Measurements from ENCODE around the gene MNAT1.

MNAT1 gene

DNA sequence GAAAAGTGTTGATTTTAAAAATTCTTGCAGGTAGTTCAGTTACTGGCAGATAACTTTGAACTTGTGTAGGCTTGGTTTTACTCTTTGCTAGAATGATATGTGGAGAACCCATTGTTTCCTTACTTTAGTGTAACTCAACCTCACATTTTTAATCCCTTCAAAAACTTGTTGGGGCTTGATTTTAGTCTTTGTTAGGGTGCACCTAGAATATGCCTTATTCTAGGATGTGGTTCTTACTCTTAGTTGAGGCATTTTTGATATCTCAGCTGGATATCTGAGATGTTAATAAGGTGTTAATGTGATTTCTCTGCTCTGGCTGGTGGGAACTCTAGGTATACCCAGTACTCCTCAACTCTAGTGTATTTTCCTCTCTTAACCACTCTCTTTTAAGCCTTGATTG, 10.0 kb downstream of the MNAT1 start:
- Histone ChIP-seq H3K9ac (ENCODE audit: low read length) (no peak overlapping the region), H2BK120ac (ENCODE audit: insufficient read depth, low read length, poor library complexity) (no peak overlapping the region), H4K12ac (ENCODE audit: low read depth, low read length) (no peak overlapping the region), H3K79me2 (ENCODE audit: control insufficient read depth, insufficient read depth, low read length, poor library complexity) (peaks cover 2% of the 10 kb centered on the region), H3K23ac (ENCODE audit: low read length) (no peak overlapping the region), H2AK5ac (ENCODE audit: low read length) (no peak overlapping the region), H3K27me3 (ENCODE audit: insufficient read depth, low read length) (no peaks in the 10 kb centered on the region), H3K14ac (ENCODE audit: low read length) (no peak overlapping the region), H3K9me3 (ENCODE audit: insufficient read depth, low read depth, low read length) (no peaks in the 10 kb centered on the region), H2BK5ac (ENCODE audit: low read depth, low read length, poor library complexity) (no peak overlapping the region), H2AFZ (ENCODE audit: insufficient read depth, low read length, poor library complexity) (no peak overlapping the region), H3K4me3 (ENCODE audit: low read depth, low read length) (no peak overlapping the region), H3K79me1 (ENCODE audit: low read length) (no peaks in the 10 kb centered on the region), H4K91ac (ENCODE audit: low read depth, low read length) (no peak overlapping the region), H3K4me1 (ENCODE audit: control insufficient read depth in 1 of 2, insufficient read depth in 2 of 2, low read length in 2 of 2) (no peaks in the 10 kb centered on the region), H3K36me3 (ENCODE audit: control insufficient read depth in 1 of 2, insufficient read depth in 2 of 2, low read length in 2 of 2) (no peaks in the 10 kb centered on the region), H3K27ac (ENCODE audit: low read depth, low read length) (no peak overlapping the region), H3K4ac (ENCODE audit: low read depth, low read length) (no peak overlapping the region), H3K4me2 (ENCODE audit: low read length) (no peak overlapping the region), H4K8ac (ENCODE audit: low read depth, low read length) (no peak overlapping the region), H2BK12ac (ENCODE audit: low read length) (no peak overlapping the region), H3K18ac (ENCODE audit: low read length) (no peak overlapping the region)
- no peak for DNase-seq

DNA sequence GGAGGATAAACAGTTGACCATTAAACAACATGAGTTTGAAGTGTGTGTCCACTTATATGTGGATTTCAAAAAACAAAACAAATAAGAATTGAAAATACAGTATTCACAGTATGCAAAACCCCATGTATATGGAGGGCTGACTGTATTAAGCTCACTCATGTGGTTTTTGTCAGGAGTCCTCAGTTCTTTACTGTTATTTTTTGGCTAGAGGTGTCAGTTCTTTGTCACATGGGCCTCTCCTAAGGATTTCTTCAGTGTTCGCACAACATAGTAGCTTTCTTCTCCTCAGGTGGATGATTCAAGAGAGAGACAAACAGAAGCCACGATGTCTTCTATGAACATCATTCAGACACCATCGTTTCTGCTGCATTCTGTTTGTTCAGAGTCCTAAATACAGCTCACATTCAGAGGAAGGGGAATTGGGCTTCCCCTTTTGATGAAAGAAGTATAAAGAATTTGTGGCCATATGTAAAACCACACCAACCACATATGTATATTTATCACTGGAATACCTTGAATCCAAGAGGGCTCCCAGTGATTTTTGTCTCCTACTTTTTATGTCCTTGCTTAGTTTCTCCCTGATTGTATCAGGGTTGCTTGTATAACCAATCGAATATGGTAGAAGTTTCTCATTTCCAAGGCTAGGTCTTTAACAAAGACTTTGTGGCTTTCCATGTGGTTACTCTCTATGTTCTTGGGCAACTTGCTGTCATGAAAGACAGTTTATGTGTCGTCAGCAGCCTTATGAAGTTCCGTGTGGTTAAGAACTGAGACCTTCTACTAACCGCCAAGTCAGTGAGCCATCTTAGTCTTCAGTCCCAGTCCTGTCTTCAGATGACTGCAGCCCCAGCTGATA, 18.9 kb downstream of the MNAT1 start:
- Histone ChIP-seq H3K4me1 (ENCODE audit: control insufficient read depth in 1 of 2, insufficient read depth in 2 of 2, low read length in 2 of 2) (no peaks in the 10 kb centered on the region), H3K14ac (ENCODE audit: low read length) (no peak overlapping the region)

DNA sequence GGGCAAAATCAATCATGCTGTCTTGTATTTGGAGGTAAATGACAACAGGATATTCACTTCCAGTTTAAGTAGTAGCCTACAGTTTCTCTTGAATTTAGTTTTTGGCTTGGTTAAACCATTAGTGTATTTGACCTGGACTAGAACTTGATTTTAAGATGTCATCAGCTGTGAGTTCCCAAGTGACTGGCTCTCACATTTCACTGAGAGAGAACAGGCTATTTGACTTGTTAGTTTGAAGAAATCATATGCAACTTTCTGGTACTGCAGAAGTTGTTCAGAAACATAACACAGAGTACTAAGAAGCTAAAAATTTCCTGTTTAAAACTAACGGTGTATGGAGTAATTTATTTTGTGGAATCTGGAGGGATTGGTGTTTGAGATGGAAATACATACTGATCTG, 22.3 kb downstream of the MNAT1 start:
- H3K4me2 ChIP-seq (ENCODE audit: low read length): no peak overlapping the region
- H3K14ac ChIP-seq (ENCODE audit: low read length): no peak overlapping the region
- no peaks in the 10 kb centered on the region for H3K27me3 ChIP-seq (ENCODE audit: insufficient read depth, low read length)
- H3K4me3 ChIP-seq (ENCODE audit: low read depth, low read length): no peak overlapping the region
- no peak overlapping the region for H4K12ac ChIP-seq (ENCODE audit: low read depth, low read length)
- no peak overlapping the region for H3K4ac ChIP-seq (ENCODE audit: low read depth, low read length)
- H3K9ac ChIP-seq (ENCODE audit: low read length): no peak overlapping the region
- H2AFZ ChIP-seq (ENCODE audit: insufficient read depth, low read length, poor library complexity): no peak overlapping the region
- H3K79me1 ChIP-seq (ENCODE audit: low read length): no peaks in the 10 kb centered on the region
- H3K79me2 ChIP-seq (ENCODE audit: control insufficient read depth, insufficient read depth, low read length, poor library complexity): no peaks in the 10 kb centered on the region
- no peak overlapping the region for H2BK12ac ChIP-seq (ENCODE audit: low read length)
- H3K9me3 ChIP-seq (ENCODE audit: insufficient read depth, low read depth, low read length): no peaks in the 10 kb centered on the region
- no peak overlapping the region for H2BK120ac ChIP-seq (ENCODE audit: insufficient read depth, low read length, poor library complexity)
- 100% methylated on average over 1 of the region's 1 CpG for WGBS (ENCODE audit: extremely low coverage, insufficient coverage, insufficient read length)
- no peak overlapping the region for H3K27ac ChIP-seq (ENCODE audit: low read depth, low read length)
- no peak overlapping the region for H3K18ac ChIP-seq (ENCODE audit: low read length)
- H2BK5ac ChIP-seq (ENCODE audit: low read depth, low read length, poor library complexity): no peak overlapping the region
- H3K23ac ChIP-seq (ENCODE audit: low read length): no peak overlapping the region
- no peaks in the 10 kb centered on the region for H3K4me1 ChIP-seq (ENCODE audit: control insufficient read depth in 1 of 2, insufficient read depth in 2 of 2, low read length in 2 of 2)
- H4K91ac ChIP-seq (ENCODE audit: low read depth, low read length): no peak overlapping the region
- no peak overlapping the region for H2AK5ac ChIP-seq (ENCODE audit: low read length)
- DNase-seq: no peak
- H4K8ac ChIP-seq (ENCODE audit: low read depth, low read length): no peak overlapping the region
- peaks cover 0 to 2% of the 10 kb centered on the region in 2 experiments for H3K36me3 ChIP-seq (ENCODE audit: control insufficient read depth in 1 of 2, insufficient read depth in 2 of 2, low read length in 2 of 2)

More for the DNA sequence above, 18.9 kb downstream of the MNAT1 start:
- Histone ChIP-seq H3K36me3 (ENCODE audit: control insufficient read depth in 1 of 2, insufficient read depth in 2 of 2, low read length in 2 of 2) (peaks cover 0 to 2% of the 10 kb centered on the region in 2 experiments), H2AK5ac (ENCODE audit: low read length) (no peak overlapping the region), H4K12ac (ENCODE audit: low read depth, low read length) (no peak overlapping the region), H3K4me2 (ENCODE audit: low read length) (no peak overlapping the region), H3K9ac (ENCODE audit: low read length) (no peak overlapping the region), H3K23ac (ENCODE audit: low read length) (no peak overlapping the region), H2BK120ac (ENCODE audit: insufficient read depth, low read length, poor library complexity) (no peak overlapping the region), H4K8ac (ENCODE audit: low read depth, low read length) (no peak overlapping the region), H3K27me3 (ENCODE audit: insufficient read depth, low read length) (no peaks in the 10 kb centered on the region), H3K79me1 (ENCODE audit: low read length) (no peaks in the 10 kb centered on the region), H3K18ac (ENCODE audit: low read length) (no peak overlapping the region), H3K79me2 (ENCODE audit: control insufficient read depth, insufficient read depth, low read length, poor library complexity) (no peaks in the 10 kb centered on the region), H3K4me3 (ENCODE audit: low read depth, low read length) (no peak overlapping the region), H2BK5ac (ENCODE audit: low read depth, low read length, poor library complexity) (no peak overlapping the region), H3K9me3 (ENCODE audit: insufficient read depth, low read depth, low read length) (no peaks in the 10 kb centered on the region), H4K91ac (ENCODE audit: low read depth, low read length) (no peak overlapping the region), H2AFZ (ENCODE audit: insufficient read depth, low read length, poor library complexity) (no peak overlapping the region), H3K27ac (ENCODE audit: low read depth, low read length) (no peak overlapping the region), H2BK12ac (ENCODE audit: low read length) (no peak overlapping the region), H3K4ac (ENCODE audit: low read depth, low read length) (no peak overlapping the region)
- no CpG with 5 or more reads among the region's 7 CpGs for WGBS (ENCODE audit: extremely low coverage, insufficient coverage, insufficient read length)
- DNase-seq: peak; percentile 1 to 7

DNA sequence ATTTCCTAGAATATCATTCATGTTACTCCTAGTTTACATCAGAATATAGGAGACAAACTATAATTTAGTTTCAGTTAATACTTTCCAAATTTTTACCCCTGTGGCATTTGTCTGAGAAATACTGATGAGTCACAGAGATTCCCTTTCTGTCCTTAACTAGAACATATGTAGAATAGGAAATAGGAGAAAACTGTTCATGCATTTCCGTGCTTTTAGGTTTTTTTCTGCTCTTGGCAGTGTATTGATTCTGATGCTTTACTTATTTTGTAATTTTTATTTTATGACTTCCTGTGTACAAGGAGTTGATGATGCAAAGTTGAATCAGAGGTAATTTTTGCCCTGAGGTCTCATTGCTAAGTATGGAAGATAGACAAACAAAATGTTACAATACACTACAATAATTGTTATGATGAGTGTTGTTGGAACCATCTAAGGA, 23.0 kb downstream of the MNAT1 start:
- H4K12ac ChIP-seq (ENCODE audit: low read depth, low read length): no peak overlapping the region

More for the DNA sequence above, 23.0 kb downstream of the MNAT1 start:
- no peaks in the 10 kb centered on the region for H3K4me1 ChIP-seq (ENCODE audit: control insufficient read depth in 1 of 2, insufficient read depth in 2 of 2, low read length in 2 of 2)
- H2BK5ac ChIP-seq (ENCODE audit: low read depth, low read length, poor library complexity): no peak overlapping the region
- H3K79me1 ChIP-seq (ENCODE audit: low read length): no peaks in the 10 kb centered on the region
- H3K23ac ChIP-seq (ENCODE audit: low read length): no peak overlapping the region
- H2AFZ ChIP-seq (ENCODE audit: insufficient read depth, low read length, poor library complexity): no peak overlapping the region
- no peak overlapping the region for H3K4me2 ChIP-seq (ENCODE audit: low read length)
- no peak overlapping the region for H3K14ac ChIP-seq (ENCODE audit: low read length)
- no peak overlapping the region for H3K18ac ChIP-seq (ENCODE audit: low read length)
- H4K91ac ChIP-seq (ENCODE audit: low read depth, low read length): no peak overlapping the region
- no peak overlapping the region for H2BK12ac ChIP-seq (ENCODE audit: low read length)
- no peak overlapping the region for H4K8ac ChIP-seq (ENCODE audit: low read depth, low read length)
- H3K4me3 ChIP-seq (ENCODE audit: low read depth, low read length): no peak overlapping the region
- H3K9ac ChIP-seq (ENCODE audit: low read length): no peak overlapping the region
- no peak for DNase-seq
- no peaks in the 10 kb centered on the region for H3K9me3 ChIP-seq (ENCODE audit: insufficient read depth, low read depth, low read length)
- WGBS (ENCODE audit: extremely low coverage, insufficient coverage, insufficient read length): no CpG with 5 or more reads among the region's 1 CpG
- H2AK5ac ChIP-seq (ENCODE audit: low read length): no peak overlapping the region
- no peaks in the 10 kb centered on the region for H3K27me3 ChIP-seq (ENCODE audit: insufficient read depth, low read length)
- H3K4ac ChIP-seq (ENCODE audit: low read depth, low read length): no peak overlapping the region
- H3K36me3 ChIP-seq (ENCODE audit: control insufficient read depth in 1 of 2, insufficient read depth in 2 of 2, low read length in 2 of 2): no peaks in the 10 kb centered on the region
- no peak overlapping the region for H2BK120ac ChIP-seq (ENCODE audit: insufficient read depth, low read length, poor library complexity)
- no peaks in the 10 kb centered on the region for H3K79me2 ChIP-seq (ENCODE audit: control insufficient read depth, insufficient read depth, low read length, poor library complexity)
- no peak overlapping the region for H3K27ac ChIP-seq (ENCODE audit: low read depth, low read length)
